ENCODE data around the gene LRCH4. TPM values are rescaled to one million over a fixed set of nuclear protein-coding genes. Genes with fewer than 3 reads are reported as not detected.
A peak's percentile ranks its signal among the peaks of the same experiment; 100 is the strongest.

The LRCH4 gene
- total RNA-seq, 1 experiment from 2014 or later = 66.4 TPM

- no peaks in the 10 kb centered on the region for H3K9me3 ChIP-seq (ENCODE audit: control insufficient read depth, insufficient read depth, low read depth, low read length)
- DNase-seq (ENCODE audit: low read depth, low spot score) (no peak), ATAC-seq (peak; percentile 40; the same call in 1 of the 2 replicates)
- intact Hi-C loops (cut with micrococcal nuclease; ENCODE audit: unreplicated experiment) = no loop called here
- H3K27me3 ChIP-seq (ENCODE audit: control insufficient read depth, insufficient read depth, low read length) = no peaks in the 10 kb centered on the region
- no peaks in the 10 kb centered on the region; the same call in 1 of the 2 replicates for H3K36me3 ChIP-seq (ENCODE audit: control insufficient read depth, insufficient read depth, low read length)
- POLR2A ChIA-PET = no interaction called here
- H3K4me3 ChIP-seq (ENCODE audit: low read depth in 2 of 2, low read length in 2 of 2) = no peak overlapping the region
- TF ChIP-seq REST (IDR thresholded peaks at IDR 0.05; ENCODE audit: insufficient read depth in 1 of 2, low read depth in 2 of 2, low read length in 1 of 2) (no peak), TCF7L2 (IDR thresholded peaks at IDR 0.05; ENCODE audit: low read depth, low read length) (no peak), CTCF (IDR thresholded peaks at IDR 0.05) (no peak; the same call in 1 of the 2 replicates), POLR2AphosphoS5 (IDR thresholded peaks at IDR 0.05; ENCODE audit: low read depth, low read length) (no peak), SIN3A (IDR thresholded peaks at IDR 0.05; ENCODE audit: borderline replicate concordance, insufficient read depth, low read depth, low read length) (no peak)
- in situ Hi-C loops (cut with HindIII; ENCODE audit: low pct_unique_long_range_greater_than_20kb, low sequenced_read_pairs) = no loop called here
- no peaks in the 10 kb centered on the region for H3K4me1 ChIP-seq (ENCODE audit: control insufficient read depth, insufficient read depth, low read length)
- no TSS peak for BruUV-seq (replicated peaks)
- CTCF ChIA-PET = interaction anchor here (1.3 kb wide), 2 partner anchors 11 to 17 kb away, joined by 3 to 6 read pairs; partner anchors contain the start of gene MOSPD3
- H3K27ac ChIP-seq (ENCODE audit: low read length) = no peak overlapping the region
These were observed 43.3 kb upstream of the LRCH4 start for GRCh38 chr7:100629117-100629716.

- H3K27ac ChIP-seq (ENCODE audit: low read length) = no peak overlapping the region
- DNase-seq (ENCODE audit: low read depth, low spot score) = no peak
- no peaks in the 10 kb centered on the region for H3K9me3 ChIP-seq (ENCODE audit: control insufficient read depth, insufficient read depth, low read depth, low read length)
- in situ Hi-C loops (cut with HindIII; ENCODE audit: low pct_unique_long_range_greater_than_20kb, low sequenced_read_pairs) = no loop called here
- ATAC-seq = no peak
- intact Hi-C loops (cut with micrococcal nuclease; ENCODE audit: unreplicated experiment) = no loop called here
- BruUV-seq (replicated peaks) = no TSS peak
- H3K4me3 ChIP-seq (ENCODE audit: low read depth in 2 of 2, low read length in 2 of 2) = no peak overlapping the region
- no peaks in the 10 kb centered on the region for H3K27me3 ChIP-seq (ENCODE audit: control insufficient read depth, insufficient read depth, low read length)
- no peaks in the 10 kb centered on the region; the same call in 1 of the 2 replicates for H3K36me3 ChIP-seq (ENCODE audit: control insufficient read depth, insufficient read depth, low read length)
- ChIA-PET CTCF (interaction anchor here (0.6 kb wide), 1 partner anchor 14 kb away, joined by 3 read pairs; no protein-coding TSS in a partner anchor), POLR2A (no interaction called here)
- no peak for TF ChIP-seq POLR2AphosphoS5 (IDR thresholded peaks at IDR 0.05; ENCODE audit: low read depth, low read length)
- no peak for TF ChIP-seq REST (IDR thresholded peaks at IDR 0.05; ENCODE audit: insufficient read depth in 1 of 2, low read depth in 2 of 2, low read length in 1 of 2)
- no peak for TF ChIP-seq TCF7L2 (IDR thresholded peaks at IDR 0.05; ENCODE audit: low read depth, low read length)
- TF ChIP-seq SIN3A (IDR thresholded peaks at IDR 0.05; ENCODE audit: borderline replicate concordance, insufficient read depth, low read depth, low read length) = no peak
- no peak for TF ChIP-seq CTCF (IDR thresholded peaks at IDR 0.05)
- H3K4me1 ChIP-seq (ENCODE audit: control insufficient read depth, insufficient read depth, low read length) = no peaks in the 10 kb centered on the region
These were observed 41.3 kb upstream of the LRCH4 start for GRCh38 chr7:100627238-100627549.
